ENCODE data around the gene SUPT20HL2.

GRCh38 chrX:24347881-24348280 lies 34.0 kb upstream of the SUPT20HL2 start:
- TF ChIP-seq CTCF (conservative IDR thresholded peaks at IDR 0.05; ENCODE audit: low read depth in 2 of 2) (no peak), EZH2 (IDR thresholded peaks at IDR 0.05; ENCODE audit: low read depth, unreplicated experiment) (no peak), POLR2AphosphoS5 (IDR thresholded peaks at IDR 0.05; ENCODE audit: low read depth) (no peak), EZH2phosphoT487 (IDR thresholded peaks at IDR 0.05; ENCODE audit: unreplicated experiment) (no peak), ZNF114 (CRISPR knock-in tag; IDR thresholded peaks at IDR 0.05) (no peak), REST (IDR thresholded peaks at IDR 0.05; ENCODE audit: unreplicated experiment) (no peak), CREB1 (CRISPR knock-in tag; IDR thresholded peaks at IDR 0.05; ENCODE audit: low read depth) (no peak), JUNB (IDR thresholded peaks at IDR 0.05; ENCODE audit: unreplicated experiment) (no peak), ETS1 (IDR thresholded peaks at IDR 0.05) (no peak), ZNF462 (CRISPR knock-in tag; IDR thresholded peaks at IDR 0.05) (no peak), STAT1 (IDR thresholded peaks at IDR 0.05; ENCODE audit: unreplicated experiment) (no peak), NANOG (IDR thresholded peaks at IDR 0.05; ENCODE audit: borderline replicate concordance) (no peak)

All from GM23338 (cell line).